Heart right ventricle (tissue), 16 donors: ENCODE measurements around the gene HMGN1. TPM values are rescaled to one million over a fixed set of nuclear protein-coding genes. Genes with fewer than 3 reads are reported as not detected.

Source experiments
- ATAC-seq, 8 donors: fragments of 200-7000 bp; cut with Tn5 transposase; one replicate each; pipeline ENCODE4 v1.9.1; 2020; ENCODE audit warnings: mild to moderate bottlenecking in 8 of 8, moderate library complexity in 8 of 8, moderate number of reproducible peaks in 1 of 8
- DNase-seq, 2 donors: peaks; one replicate each; pipeline ENCODE4 v3.0.0-alpha.2; 2020
- H3K27ac ChIP-seq, 10 donors: fragments of 200-600 bp; sonication (generic) in 2 of 10; one replicate each; pipeline versions ENCODE4 v1.5.0 to v1.8.0; 2020 to 2022; ENCODE audit warnings: mild to moderate bottlenecking in 3 of 10
- H3K27me3 ChIP-seq, 7 donors: fragments of 200-600 bp; one replicate each; pipeline ENCODE4 v1.8.0; 2021 to 2022; ENCODE audit warnings: mild to moderate bottlenecking in 2 of 7
- H3K36me3 ChIP-seq, 9 donors: fragments of 200-600 bp; sonication (generic) in 1 of 9; one replicate each; pipeline versions ENCODE4 v1.5.0 to v1.8.0; 2020 to 2022; ENCODE audit warnings: mild to moderate bottlenecking in 2 of 9
- H3K4me1 ChIP-seq, 9 donors: fragments of 200-600 bp; sonication (generic) in 1 of 9; one replicate each; pipeline versions ENCODE4 v1.5.0 to v1.8.0; 2020 to 2022; ENCODE audit warnings: mild to moderate bottlenecking in 4 of 9
- H3K4me3 ChIP-seq, 10 donors: fragments of 200-600 bp; sonication (generic) in 2 of 10; one replicate each; pipeline versions ENCODE4 v1.5.0 to v1.8.0; 2020 to 2022; ENCODE audit warnings: mild to moderate bottlenecking in 7 of 10, moderate library complexity in 2 of 10
- H3K9me3 ChIP-seq, 11 donors: fragments of 200-600 bp in 10 of 11; sonication (generic) in 2 of 11; one replicate each; pipeline versions ENCODE4 v1.5.0 to v1.8.0; 2013 to 2022; ENCODE audit warnings: mild to moderate bottlenecking in 2 of 11, control low read depth in 1 of 11, moderate library complexity in 1 of 11
- WGBS, 2 donors: extraction: QIAGEN DNeasy Blood & Tissue Kit; methylation state at CpG; one replicate each; pipeline ENCODE4 v1.1.7; 2013; ENCODE audit warnings: inconsistent platforms in 1 of 2; 5-methylcytosine and 5-hydroxymethylcytosine counted together
- intact Hi-C, 10 donors: fragments of 100-400 bp; cut with DNase I; formaldehyde crosslinking; loops; one replicate each; pipeline versions ENCODE4 v1.11.1 to v1.14.2; 2022
- polyA plus RNA-seq, 2 donors: library from polyadenylated mRNA; stranded (reverse); fragments of 200-250 nt; gene quantifications; one replicate each; pipeline ENCODE4 v1.2.3, GENCODE V29; 2013
- total RNA-seq, 10 donors: library from RNA; stranded (reverse); fragmentation: NEBNext Ultra II Directional in 3 of 10; extraction: Animal tissue kit (Norgen Biotek cat#: 25700) in 3 of 10; gene quantifications; one replicate each; pipeline versions ENCODE4 v1.2.1 to v1.2.4, GENCODE V29; 2021 to 2023
- TF ChIP-seq, protein P1 (sequence below), 9 donors: fragments of 200-600 bp; sonication (generic) in 2 of 9; IDR thresholded peaks; one replicate each; pipeline versions ENCODE4 v1.5.0 to v1.8.0; 2021 to 2022; ENCODE audit warnings: antibody characterized with exemption in 9 of 9, mild to moderate bottlenecking in 5 of 9, moderate library complexity in 1 of 9
- donor health status: Arrhythmogenic right ventricular cardiomyopathy.
- donor health status: ischemic (EF 13 %, LVEDD 7.1; RV severe dilation, severe dysfunction).
- donor health status: healthy with polysubstance abuse.
- donor health status: DM: no; HTN: yes; CAD: no.
- donor health status: DM: no; HTN: no; CAD: no.
- donor health status: ischemic (EF 25% LVEDD 6.9; RV normal size, moderate dysfunction).
- donor health status: ischemic (EF 25% LVEDD 5.7; RV mildly dilated, moderate dysfunction).
- donor health status: healthy.
- donor health status: DM: yes; HTN: yes; CAD: no.
- donor health status: Ischemic cardiomyopathy.
- donor health status: ischemic (EF 35%, LVEDD 5.7; RV mildly dilated, moderate dysfunction).
- donor health status: nonischemic (EF 11% LVEDD 7.7; RV severe dilation, severe dysfunction).
- donor health status: DM: yes; HTN: yes; CAD: no.
- donor health status: PGD.
- donor health status: ischemic (EF 29% LVEDD 5.4; RV normal size, mild dysfunction).
- donor health status: nonischemic (EF 23%, LVEDD 6.1; RV moderate dilation, normal function).

The HMGN1 gene
- total and polyA plus RNA-seq, 12 donors = 46.2 to 79.0 (median 59.3) TPM

DNA sequence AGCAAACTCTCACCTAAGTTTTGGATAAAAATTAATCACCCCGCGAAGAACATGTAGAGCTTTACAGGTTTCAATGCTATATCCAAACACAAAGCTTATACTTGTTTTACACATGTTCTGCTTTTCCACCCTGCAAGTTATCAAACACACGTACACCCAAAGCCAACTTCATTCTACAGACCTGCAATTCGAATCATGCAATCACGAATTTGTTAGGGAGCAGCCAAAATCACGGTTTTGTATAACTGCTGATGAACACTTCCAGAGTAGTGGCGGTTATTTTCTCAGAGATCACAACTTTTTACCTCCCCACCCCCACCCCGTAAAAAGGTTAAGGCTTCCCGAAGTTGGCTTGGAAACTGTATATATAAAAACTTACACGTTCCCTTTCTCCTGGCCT lies 1.4 kb downstream of the HMGN1 start:
- intact Hi-C loops = loop anchor here in 5 of 10 donors (2.0 to 5.0 kb wide), 4 partner anchors 35 to 41 kb away; partner anchors contain the start of gene BRWD1 (in 1 of the 5)
- TF ChIP-seq, protein P1, sequence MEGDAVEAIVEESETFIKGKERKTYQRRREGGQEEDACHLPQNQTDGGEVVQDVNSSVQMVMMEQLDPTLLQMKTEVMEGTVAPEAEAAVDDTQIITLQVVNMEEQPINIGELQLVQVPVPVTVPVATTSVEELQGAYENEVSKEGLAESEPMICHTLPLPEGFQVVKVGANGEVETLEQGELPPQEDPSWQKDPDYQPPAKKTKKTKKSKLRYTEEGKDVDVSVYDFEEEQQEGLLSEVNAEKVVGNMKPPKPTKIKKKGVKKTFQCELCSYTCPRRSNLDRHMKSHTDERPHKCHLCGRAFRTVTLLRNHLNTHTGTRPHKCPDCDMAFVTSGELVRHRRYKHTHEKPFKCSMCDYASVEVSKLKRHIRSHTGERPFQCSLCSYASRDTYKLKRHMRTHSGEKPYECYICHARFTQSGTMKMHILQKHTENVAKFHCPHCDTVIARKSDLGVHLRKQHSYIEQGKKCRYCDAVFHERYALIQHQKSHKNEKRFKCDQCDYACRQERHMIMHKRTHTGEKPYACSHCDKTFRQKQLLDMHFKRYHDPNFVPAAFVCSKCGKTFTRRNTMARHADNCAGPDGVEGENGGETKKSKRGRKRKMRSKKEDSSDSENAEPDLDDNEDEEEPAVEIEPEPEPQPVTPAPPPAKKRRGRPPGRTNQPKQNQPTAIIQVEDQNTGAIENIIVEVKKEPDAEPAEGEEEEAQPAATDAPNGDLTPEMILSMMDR (IDR thresholded peaks at IDR 0.05) = no peak
- peak overlapping the region; percentile 53 to 90 (median 80) for H3K4me3 ChIP-seq
- peak overlapping the region in 8 of 10 donors; percentile 6 to 97 (median 93) for H3K27ac ChIP-seq
- H3K9me3 ChIP-seq = no peaks in the 10 kb centered on the region
- 8 to 13% methylated on average over 10 of the region's 10 CpGs for WGBS, 2 donors
- H3K27me3 ChIP-seq = no peaks in the 10 kb centered on the region
- ATAC-seq (no peak), DNase-seq (no peak)
- peaks cover 0 to 44% (median 16%) of the 10 kb centered on the region in 9 donors for H3K36me3 ChIP-seq
- H3K4me1 ChIP-seq = peaks cover 2 to 44% (median 32%) of the 10 kb centered on the region in 9 donors

GRCh38 chr21:39346671-39347331 lies 2.1 kb downstream of the HMGN1 start:
- Histone ChIP-seq H3K27ac (peak overlapping the region in 4 of 10 donors; percentile 1 to 97 (median 50)), H3K4me1 (peaks cover 2 to 44% (median 32%) of the 10 kb centered on the region in 9 donors), H3K9me3 (no peaks in the 10 kb centered on the region), H3K27me3 (no peaks in the 10 kb centered on the region), H3K36me3 (peaks cover 0 to 51% (median 20%) of the 10 kb centered on the region in 9 donors), H3K4me3 (peak overlapping the region in 5 of 10 donors; percentile 64 to 88 (median 79))
- ATAC-seq = no peak
- DNase-seq = no peak
- intact Hi-C loops = loop anchor here in 5 of 10 donors (2.0 to 5.0 kb wide), 4 partner anchors 34 to 42 kb away; partner anchors contain the start of gene BRWD1 (in 1 of the 5)
- TF ChIP-seq, protein P1 (IDR thresholded peaks at IDR 0.05) = no peak
- 42 to 50% methylated on average over 7 of the region's 7 CpGs for WGBS, 2 donors

DNA sequence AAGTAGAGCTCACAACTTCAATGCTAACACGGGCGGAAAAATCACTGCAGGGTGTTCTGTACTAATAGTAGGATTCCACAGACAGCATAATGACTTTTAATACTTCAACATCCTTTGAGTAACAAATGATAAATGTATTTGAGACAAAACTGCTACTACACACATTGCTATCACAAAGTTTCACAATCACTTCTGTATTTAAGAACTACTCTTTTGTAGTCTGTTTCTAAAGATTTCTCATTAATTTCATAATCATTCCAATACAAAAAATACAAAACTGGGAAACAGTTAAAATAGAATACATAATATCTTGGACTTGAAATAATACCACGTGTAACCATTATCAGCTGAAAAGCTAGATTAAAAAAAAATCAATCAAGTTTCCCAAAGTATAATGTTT lies 2.7 kb downstream of the HMGN1 start:
- intact Hi-C loops = loop anchor here in 5 of 10 donors (2.0 to 5.0 kb wide), 4 partner anchors 34 to 43 kb away; partner anchors contain the start of gene BRWD1 (in 1 of the 5)
- peaks cover 2 to 44% (median 32%) of the 10 kb centered on the region in 9 donors for H3K4me1 ChIP-seq
- TF ChIP-seq, protein P1 (IDR thresholded peaks at IDR 0.05) = no peak
- 38 to 42% methylated on average over 3 of the region's 3 CpGs for WGBS, 2 donors
- no peak for DNase-seq
- H3K9me3 ChIP-seq = no peaks in the 10 kb centered on the region
- peak overlapping the region in 1 of 10 donors; percentile 64 for H3K4me3 ChIP-seq
- peak overlapping the region in 2 of 10 donors; percentile 1 to 6 for H3K27ac ChIP-seq
- no peak for ATAC-seq
- peaks cover 0 to 57% (median 26%) of the 10 kb centered on the region in 9 donors for H3K36me3 ChIP-seq
- H3K27me3 ChIP-seq = no peaks in the 10 kb centered on the region

DNA sequence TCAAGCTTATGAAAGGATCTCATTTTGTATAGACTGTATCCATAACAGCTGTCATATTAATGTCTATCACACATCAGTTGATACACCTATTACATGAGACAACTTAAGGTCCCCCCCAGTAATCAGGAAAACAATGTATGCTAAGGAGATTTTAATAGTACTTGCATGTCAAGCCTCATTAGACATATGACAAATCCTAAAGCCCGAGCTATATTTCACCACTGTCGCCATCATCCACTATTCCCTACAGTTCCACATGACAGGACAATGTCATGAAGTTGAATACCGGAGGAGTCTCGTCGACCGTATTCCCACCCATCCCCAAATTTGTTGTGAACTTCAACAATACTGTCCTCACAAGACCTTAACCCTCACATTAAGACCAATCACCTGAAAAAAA lies 3.4 kb downstream of the HMGN1 start:
- 56 to 75% methylated on average over 6 of the region's 6 CpGs for WGBS, 2 donors
- Histone ChIP-seq H3K9me3 (no peaks in the 10 kb centered on the region), H3K27ac (no peak overlapping the region), H3K36me3 (peaks cover 0 to 65% (median 32%) of the 10 kb centered on the region in 9 donors), H3K4me3 (no peak overlapping the region), H3K4me1 (peaks cover 2 to 42% (median 32%) of the 10 kb centered on the region in 9 donors), H3K27me3 (no peaks in the 10 kb centered on the region)
- ATAC-seq (no peak), DNase-seq (no peak)
- intact Hi-C loops = loop anchor here in 4 of 10 donors (5.0 kb wide), 3 partner anchors 33 to 42 kb away; partner anchors contain the start of gene BRWD1 (in 1 of the 4)
- TF ChIP-seq, protein P1 (IDR thresholded peaks at IDR 0.05) = no peak
